Suprapubic skin (tissue), 4 donors: ENCODE results near the gene TMEM132D. TPM values are rescaled to one million over a fixed set of nuclear protein-coding genes. Genes with fewer than 3 reads are reported as not detected.

Experiments
- DNase-seq, 2 donors: peaks; one replicate each; pipeline ENCODE4 v3.0.0-alpha.2; 2019; ENCODE audit warnings: low spot score in 2 of 2
- H3K27ac ChIP-seq: fragments of 200-600 bp; sonication (generic); one replicate; pipeline ENCODE4 v1.5.1; 2019
- H3K27me3 ChIP-seq: fragments of 200-600 bp; sonication (generic); one replicate; pipeline ENCODE4 v1.5.1; 2019
- H3K36me3 ChIP-seq: fragments of 200-600 bp; sonication (generic); one replicate; pipeline ENCODE4 v1.5.1; 2019
- H3K4me1 ChIP-seq: fragments of 200-600 bp; sonication (generic); one replicate; pipeline ENCODE4 v1.5.1; 2019
- H3K4me3 ChIP-seq: fragments of 200-600 bp; sonication (generic); one replicate; pipeline ENCODE4 v1.5.1; 2019; ENCODE audit warnings: mild to moderate bottlenecking
- H3K9me3 ChIP-seq: fragments of 200-600 bp; sonication (generic); one replicate; pipeline ENCODE4 v1.5.1; 2019
- CTCF ChIP-seq, 2 donors: fragments of 200-600 bp in 1 of 2; fragments of 450-650 bp in 1 of 2; sonication (generic) in 1 of 2; IDR thresholded peaks; one replicate each; pipeline ENCODE4 v1.5.1; 2016 to 2019; ENCODE audit warnings: antibody characterized with exemption in 2 of 2, mild to moderate bottlenecking in 1 of 2, moderate library complexity in 1 of 2
- EP300 ChIP-seq: sonication (generic); formaldehyde crosslinking; IDR thresholded peaks from one replicate; pipeline ENCODE4 v1.6.1; 2017; ENCODE audit warnings: antibody characterized with exemption
- POLR2A ChIP-seq, 2 donors: fragments of 450-650 bp; IDR thresholded peaks; one replicate each; pipeline ENCODE4 v1.6.1; 2017; ENCODE audit warnings: antibody characterized with exemption in 2 of 2, mild to moderate bottlenecking in 2 of 2, moderate library complexity in 2 of 2
- POLR2AphosphoS5 ChIP-seq, 3 donors: sonication (generic); formaldehyde crosslinking; IDR thresholded peaks; one replicate each; pipeline ENCODE4 v1.6.1; 2017; ENCODE audit warnings: antibody characterized with exemption in 3 of 3
- WGBS: methylation state at CpG from one replicate; pipeline ENCODE4 v1.1.5; 2018; 5-methylcytosine and 5-hydroxymethylcytosine counted together
- total RNA-seq, 4 donors: library from RNA; depleted of rRNA; stranded (reverse); fragments of >200 nt; gene quantifications; one replicate each; pipeline ENCODE4 v1.1.0, GENCODE V29; 2016

TMEM132D gene
- total RNA-seq, 4 donors from 2014 or later, result 0.10 to 0.64 TPM; not detected in 2

- TF ChIP-seq POLR2A (IDR thresholded peaks at IDR 0.05), result no peak
- TF ChIP-seq POLR2AphosphoS5 (IDR thresholded peaks at IDR 0.05), result no peak
- TF ChIP-seq EP300, result no peak
- Histone ChIP-seq H3K4me1 (no peaks in the 10 kb centered on the region), H3K9me3 (no peaks in the 10 kb centered on the region), H3K36me3 (no peaks in the 10 kb centered on the region), H3K27ac (no peak overlapping the region), H3K27me3 (no peaks in the 10 kb centered on the region), H3K4me3 (no peak overlapping the region)
- 74% methylated on average over 10 of the region's 10 CpGs for WGBS
- no peak for DNase-seq
Observed at GRCh38 chr12:129839679-129840078, 64.1 kb downstream of the TMEM132D start.

GRCh38 chr12:129831294-129831693 lies 72.5 kb downstream of the TMEM132D start:
- no peaks in the 10 kb centered on the region for H3K27me3 ChIP-seq
- H3K27ac ChIP-seq, result no peak overlapping the region
- H3K4me3 ChIP-seq, result no peak overlapping the region
- no peak for TF ChIP-seq POLR2A (IDR thresholded peaks at IDR 0.05)
- no peak for TF ChIP-seq CTCF (IDR thresholded peaks at IDR 0.05)
- no peak for TF ChIP-seq POLR2AphosphoS5 (IDR thresholded peaks at IDR 0.05)
- no peak for TF ChIP-seq EP300
- 75% methylated on average over 16 of the region's 16 CpGs for WGBS
- no peak for DNase-seq
- H3K4me1 ChIP-seq, result no peaks in the 10 kb centered on the region
- H3K9me3 ChIP-seq, result no peaks in the 10 kb centered on the region
- no peaks in the 10 kb centered on the region for H3K36me3 ChIP-seq

- no peak overlapping the region for H3K27ac ChIP-seq
- H3K4me3 ChIP-seq, result no peak overlapping the region
- TF ChIP-seq POLR2AphosphoS5 (IDR thresholded peaks at IDR 0.05) (no peak), EP300 (no peak), POLR2A (IDR thresholded peaks at IDR 0.05) (no peak), CTCF (IDR thresholded peaks at IDR 0.05) (no peak)
- no peak for DNase-seq
- no peaks in the 10 kb centered on the region for H3K36me3 ChIP-seq
- H3K4me1 ChIP-seq, result no peaks in the 10 kb centered on the region
- H3K9me3 ChIP-seq, result no peaks in the 10 kb centered on the region
- WGBS, result 39% methylated on average over 4 of the region's 4 CpGs
- H3K27me3 ChIP-seq, result no peaks in the 10 kb centered on the region
Observed at GRCh38 chr12:129830796-129831195, 73.0 kb downstream of the TMEM132D start.

GRCh38 chr12:129827866-129828384 lies 75.9 kb downstream of the TMEM132D start:
- 49% methylated on average over 2 of the region's 2 CpGs for WGBS
- TF ChIP-seq POLR2AphosphoS5 (IDR thresholded peaks at IDR 0.05) (no peak), EP300 (no peak), POLR2A (IDR thresholded peaks at IDR 0.05) (no peak), CTCF (IDR thresholded peaks at IDR 0.05) (no peak)
- H3K27ac ChIP-seq, result no peak overlapping the region

GRCh38 chr12:129827102-129827865 lies 76.5 kb downstream of the TMEM132D start:
- no peaks in the 10 kb centered on the region for H3K27me3 ChIP-seq
- H3K36me3 ChIP-seq, result no peaks in the 10 kb centered on the region
- no peaks in the 10 kb centered on the region for H3K4me1 ChIP-seq
- WGBS, result 67% methylated on average over 5 of the region's 5 CpGs
- H3K4me3 ChIP-seq, result no peak overlapping the region
- no peaks in the 10 kb centered on the region for H3K9me3 ChIP-seq
- no peak for DNase-seq
- TF ChIP-seq POLR2A (IDR thresholded peaks at IDR 0.05) (no peak), EP300 (no peak), CTCF (IDR thresholded peaks at IDR 0.05) (no peak), POLR2AphosphoS5 (IDR thresholded peaks at IDR 0.05) (no peak)
- H3K27ac ChIP-seq, result no peak overlapping the region

More at GRCh38 chr12:129827866-129828384, 75.9 kb downstream of the TMEM132D start:
- Histone ChIP-seq H3K4me1 (no peaks in the 10 kb centered on the region), H3K9me3 (no peaks in the 10 kb centered on the region), H3K36me3 (no peaks in the 10 kb centered on the region), H3K4me3 (no peak overlapping the region), H3K27me3 (no peaks in the 10 kb centered on the region)
- no peak for DNase-seq
